Placental pericyte (primary cell): Measurements from ENCODE around the gene MYRIP. TPM values are rescaled to one million over a fixed set of nuclear protein-coding genes. Genes with fewer than 3 reads are reported as not detected.

Experiments used
- small RNA-seq: library from RNA; depleted of rRNA; stranded (forward); fragments of <200 nt; gene quantifications from one replicate; pipeline ENCODE3, GENCODE V24; 2012; ENCODE audit warnings: low replicate concordance
- total RNA-seq: library from RNA; depleted of rRNA; stranded (reverse); fragments of >200 nt; gene quantifications from 2 replicates; pipeline ENCODE4 v1.2.3, GENCODE V29; 2012

Gene MYRIP
- total RNA-seq: not detected in 2 replicates

DNA sequence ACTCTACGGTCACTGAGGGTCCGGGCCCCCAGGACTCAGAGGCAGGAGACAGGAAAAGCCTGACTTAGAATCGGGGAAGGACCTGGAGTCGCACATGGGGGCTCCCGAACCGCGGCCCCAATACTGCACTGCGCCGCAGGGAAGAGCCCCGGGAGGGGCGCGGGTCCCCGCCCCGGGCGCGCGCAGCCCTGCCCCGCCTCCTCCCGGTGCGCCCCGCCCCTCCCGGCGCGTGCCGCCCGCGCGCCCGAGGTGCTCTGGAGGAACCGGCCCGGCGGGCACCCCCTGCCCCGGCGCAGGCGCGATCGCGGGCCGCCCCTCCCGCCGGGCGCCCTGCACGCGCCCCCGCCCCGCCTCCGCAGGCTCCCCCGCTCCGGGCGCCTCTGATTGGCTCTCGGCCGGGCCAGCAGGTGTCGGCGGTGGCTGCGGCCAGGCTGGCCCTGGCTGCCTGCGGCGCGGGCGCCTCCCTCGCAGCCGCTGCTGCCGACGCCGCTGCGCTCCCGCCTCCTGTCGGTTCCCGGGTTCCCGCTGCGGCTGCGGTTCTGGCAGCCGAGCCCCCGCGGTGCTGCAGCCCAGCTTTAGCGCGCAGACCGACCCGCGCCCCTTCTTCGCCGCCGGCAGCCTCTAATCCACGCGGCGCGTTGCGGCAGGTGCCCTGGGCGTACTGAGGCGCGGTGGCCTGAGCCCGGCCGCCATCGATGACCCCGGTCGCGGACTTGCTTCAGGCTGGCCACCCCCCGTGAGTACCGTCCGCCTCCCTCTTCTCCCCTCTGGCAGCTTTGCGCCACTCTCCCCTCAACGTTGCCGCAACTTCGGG lies at the start of gene MYRIP:
TSS of gene MYRIP (plus strand) at position 429 of the 814 bp plus-strand sequence. CDS start 91,208 bp downstream, outside the sequence.

DNA sequence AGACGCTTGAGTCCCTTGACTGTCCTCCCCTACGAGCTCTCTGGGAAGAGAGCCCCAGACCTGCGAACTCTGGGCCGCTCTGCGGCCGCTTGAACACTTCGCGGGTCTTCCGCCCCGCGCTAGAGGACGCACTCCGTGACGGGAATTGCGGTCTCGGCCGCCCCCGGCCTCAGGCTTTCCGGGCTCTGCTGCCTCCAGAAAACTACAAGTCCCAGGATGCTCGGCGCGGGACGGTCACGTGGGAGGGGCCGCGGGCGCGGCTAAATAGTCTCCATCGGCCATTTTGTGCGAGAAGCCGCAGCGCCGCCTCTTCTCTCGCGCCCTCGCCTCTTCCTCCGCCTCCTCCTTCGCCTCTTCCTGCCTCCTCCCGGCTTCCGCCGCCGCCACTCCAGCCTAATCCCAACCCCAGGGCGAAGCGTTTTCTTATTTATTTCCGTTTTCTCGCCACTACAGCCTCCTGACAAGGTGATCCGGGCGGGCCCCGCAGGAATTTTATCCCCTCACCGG lies 500.1 kb downstream of the MYRIP start, which contains the start of gene EIF1B:
TSS of gene EIF1B (plus strand) at position 290 of the 507 bp plus-strand sequence. CDS start 235 bp downstream, outside the sequence.

Small RNA genes lying within 50 kb of the gene (small RNA-seq; reads per million reads assigned to genes)
- gene RF00264 (not detected), gene RN7SL411P (not detected), gene RNU4-56P (not detected)
